ENCODE data around the gene VEGFA.

DNA sequence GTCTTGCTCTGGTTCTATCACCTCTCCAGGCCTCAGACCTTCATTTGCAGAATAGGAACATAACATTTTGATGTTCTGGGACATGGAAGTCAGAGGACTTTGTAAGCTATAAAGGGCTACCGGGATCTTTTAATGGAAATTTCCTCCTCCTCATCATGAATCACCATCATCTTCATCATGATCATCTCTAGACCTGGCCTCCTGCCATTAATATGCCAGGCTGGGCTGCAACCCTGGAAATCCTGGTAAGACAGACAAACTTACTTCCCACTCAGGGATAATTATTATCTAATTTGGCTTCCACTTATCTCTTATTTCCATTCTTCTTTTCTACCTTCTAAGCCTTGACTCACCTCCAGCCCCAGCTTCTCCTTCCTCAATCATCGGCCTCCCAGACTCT is 41.4 kb upstream of the VEGFA start:
- no peak for TF ChIP-seq EZH2phosphoT487 (IDR thresholded peaks at IDR 0.05; ENCODE audit: borderline replicate concordance)
- TF ChIP-seq CTCF (conservative IDR thresholded peaks at IDR 0.05; ENCODE audit: low read length) = no peak

Data from Loucy (cell line).